ENCODE results near the gene PCGF3.

DNA sequence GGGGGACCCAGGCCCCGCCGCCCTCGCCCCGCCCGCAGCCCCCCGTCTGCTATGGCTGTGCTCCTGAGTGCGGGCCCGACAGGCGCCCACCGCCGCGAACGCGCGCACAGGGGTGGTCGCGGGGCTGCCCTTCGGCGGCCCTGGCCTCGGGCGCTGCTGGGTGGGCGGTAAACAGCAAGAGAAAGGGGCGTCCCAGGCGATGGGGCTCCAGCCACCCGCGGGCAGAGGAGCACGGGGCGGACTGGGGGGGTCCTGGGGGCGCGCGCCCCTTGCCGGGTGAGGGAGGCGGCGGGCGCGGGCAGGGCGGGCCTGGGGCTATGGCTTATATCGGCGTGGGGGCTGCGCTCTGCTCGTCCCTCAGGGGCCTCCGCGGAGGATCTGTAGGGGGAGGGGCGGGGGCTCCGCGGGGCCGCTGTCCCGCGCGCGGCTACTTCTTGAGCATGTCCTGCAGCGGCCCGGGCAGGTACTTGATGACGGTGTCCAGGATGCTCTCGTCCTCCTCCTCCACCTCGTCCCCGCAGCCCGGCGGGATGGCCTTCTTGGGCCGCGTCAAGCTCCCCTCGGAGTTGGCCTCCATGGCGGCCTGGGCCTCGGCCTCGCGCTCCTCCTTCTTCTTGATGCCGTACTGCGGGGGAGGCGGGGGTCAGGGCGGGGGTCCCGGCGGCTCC is 80.6 kb downstream of the PCGF3 start:
- TF ChIP-seq, protein P1, sequence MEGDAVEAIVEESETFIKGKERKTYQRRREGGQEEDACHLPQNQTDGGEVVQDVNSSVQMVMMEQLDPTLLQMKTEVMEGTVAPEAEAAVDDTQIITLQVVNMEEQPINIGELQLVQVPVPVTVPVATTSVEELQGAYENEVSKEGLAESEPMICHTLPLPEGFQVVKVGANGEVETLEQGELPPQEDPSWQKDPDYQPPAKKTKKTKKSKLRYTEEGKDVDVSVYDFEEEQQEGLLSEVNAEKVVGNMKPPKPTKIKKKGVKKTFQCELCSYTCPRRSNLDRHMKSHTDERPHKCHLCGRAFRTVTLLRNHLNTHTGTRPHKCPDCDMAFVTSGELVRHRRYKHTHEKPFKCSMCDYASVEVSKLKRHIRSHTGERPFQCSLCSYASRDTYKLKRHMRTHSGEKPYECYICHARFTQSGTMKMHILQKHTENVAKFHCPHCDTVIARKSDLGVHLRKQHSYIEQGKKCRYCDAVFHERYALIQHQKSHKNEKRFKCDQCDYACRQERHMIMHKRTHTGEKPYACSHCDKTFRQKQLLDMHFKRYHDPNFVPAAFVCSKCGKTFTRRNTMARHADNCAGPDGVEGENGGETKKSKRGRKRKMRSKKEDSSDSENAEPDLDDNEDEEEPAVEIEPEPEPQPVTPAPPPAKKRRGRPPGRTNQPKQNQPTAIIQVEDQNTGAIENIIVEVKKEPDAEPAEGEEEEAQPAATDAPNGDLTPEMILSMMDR (IDR thresholded peaks at IDR 0.05), result no peak
- TF ChIP-seq POLR2A (IDR thresholded peaks at IDR 0.05), result no peak

All from right lobe of liver (tissue), 4 donors.